ENCODE measurements around the gene COX6A2. TPM values are rescaled to one million over a fixed set of nuclear protein-coding genes. Genes with fewer than 3 reads are reported as not detected.

COX6A2 gene
- total RNA-seq, 4 donors from 2014 or later: 597 to 1,192 (median 930) TPM

DNA sequence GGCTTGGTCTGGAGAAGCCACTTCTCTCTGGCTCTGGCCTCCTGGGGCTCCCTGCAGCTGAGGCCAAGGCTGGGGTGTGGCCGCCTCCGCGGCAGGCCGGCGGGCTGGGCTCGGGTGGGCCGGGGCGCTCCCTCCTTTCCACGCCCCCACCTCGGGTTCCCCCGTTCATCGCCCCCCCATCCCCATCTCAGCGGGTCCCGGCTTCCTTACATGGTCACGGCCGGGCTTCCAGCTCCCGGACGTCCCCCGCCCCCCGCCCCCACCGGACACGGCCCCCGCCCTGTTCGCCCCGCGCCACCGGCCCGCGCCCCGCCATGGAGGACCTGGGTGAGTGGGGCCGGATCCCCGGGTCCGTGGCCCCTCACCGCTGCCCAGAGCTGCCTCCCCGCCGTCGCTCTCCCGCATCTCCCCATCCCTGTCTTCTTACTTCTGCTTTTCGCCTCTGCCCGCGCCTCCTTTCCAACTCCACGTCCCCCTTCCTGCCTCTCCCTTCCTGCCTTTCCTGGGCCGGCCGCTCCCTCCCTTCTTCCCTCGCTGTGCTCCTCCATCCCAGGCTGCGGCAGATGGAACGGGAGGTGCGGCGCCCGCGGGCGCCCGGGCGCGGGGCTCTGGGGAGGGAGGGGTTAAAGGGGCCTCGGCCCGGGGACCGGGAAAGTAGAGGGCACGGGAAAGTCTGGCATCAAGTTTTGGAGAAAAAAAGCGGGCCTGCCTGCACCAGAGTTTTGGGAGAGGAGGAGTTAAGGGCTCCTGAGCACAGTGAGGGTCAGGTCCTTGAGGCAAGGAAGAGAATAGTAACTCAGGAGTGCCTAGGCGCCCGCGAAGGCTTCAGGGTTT lies 43.9 kb upstream of the COX6A2 start, which contains the start of gene TGFB1I1:
TGFB1I1 (plus strand) TSS at position 278 of the 834 bp plus-strand sequence; CDS start at position 315, 37 bp downstream.
- H3K9me3 ChIP-seq: no peaks in the 10 kb centered on the region
- in situ Hi-C loops (cut with MboI; ENCODE audit: low sequenced_read_pairs in 4 of 4) (no loop called here), intact Hi-C loops (cut with DNase I; ENCODE audit: low total_unique reads) (loop anchor here (2.0 to 5.0 kb wide), 3 partner anchors 37 to 400 kb away; partner anchors contain the start of genes RUSF1 and ZNF267)
- H3K4me3 ChIP-seq: peak within 1 kb of the TSS; percentile 63 to 76 (median 67)
- TF ChIP-seq, protein P1, sequence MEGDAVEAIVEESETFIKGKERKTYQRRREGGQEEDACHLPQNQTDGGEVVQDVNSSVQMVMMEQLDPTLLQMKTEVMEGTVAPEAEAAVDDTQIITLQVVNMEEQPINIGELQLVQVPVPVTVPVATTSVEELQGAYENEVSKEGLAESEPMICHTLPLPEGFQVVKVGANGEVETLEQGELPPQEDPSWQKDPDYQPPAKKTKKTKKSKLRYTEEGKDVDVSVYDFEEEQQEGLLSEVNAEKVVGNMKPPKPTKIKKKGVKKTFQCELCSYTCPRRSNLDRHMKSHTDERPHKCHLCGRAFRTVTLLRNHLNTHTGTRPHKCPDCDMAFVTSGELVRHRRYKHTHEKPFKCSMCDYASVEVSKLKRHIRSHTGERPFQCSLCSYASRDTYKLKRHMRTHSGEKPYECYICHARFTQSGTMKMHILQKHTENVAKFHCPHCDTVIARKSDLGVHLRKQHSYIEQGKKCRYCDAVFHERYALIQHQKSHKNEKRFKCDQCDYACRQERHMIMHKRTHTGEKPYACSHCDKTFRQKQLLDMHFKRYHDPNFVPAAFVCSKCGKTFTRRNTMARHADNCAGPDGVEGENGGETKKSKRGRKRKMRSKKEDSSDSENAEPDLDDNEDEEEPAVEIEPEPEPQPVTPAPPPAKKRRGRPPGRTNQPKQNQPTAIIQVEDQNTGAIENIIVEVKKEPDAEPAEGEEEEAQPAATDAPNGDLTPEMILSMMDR (IDR thresholded peaks at IDR 0.05 in 4 of 5, conservative IDR thresholded peaks at IDR 0.05 in 1 of 5): no peak
- TF ChIP-seq POLR2A (IDR thresholded peaks at IDR 0.05): peak in 1 of 2 donors; percentile 7
- peak within 1 kb of the TSS; percentile 83 to 89 (median 87) for H3K27ac ChIP-seq
- DNase-seq (no peak), ATAC-seq (peak in 1 of 2 donors; percentile 34)
- H3K27me3 ChIP-seq: peaks cover 4 to 17% (median 5%) of the 10 kb centered on the region in 3 donors
- H3K36me3 ChIP-seq: peaks cover 0 to 2% of the 10 kb centered on the region in 2 donors
- H3K4me1 ChIP-seq: peaks cover 0 to 11% of the 10 kb centered on the region in 2 donors

DNA sequence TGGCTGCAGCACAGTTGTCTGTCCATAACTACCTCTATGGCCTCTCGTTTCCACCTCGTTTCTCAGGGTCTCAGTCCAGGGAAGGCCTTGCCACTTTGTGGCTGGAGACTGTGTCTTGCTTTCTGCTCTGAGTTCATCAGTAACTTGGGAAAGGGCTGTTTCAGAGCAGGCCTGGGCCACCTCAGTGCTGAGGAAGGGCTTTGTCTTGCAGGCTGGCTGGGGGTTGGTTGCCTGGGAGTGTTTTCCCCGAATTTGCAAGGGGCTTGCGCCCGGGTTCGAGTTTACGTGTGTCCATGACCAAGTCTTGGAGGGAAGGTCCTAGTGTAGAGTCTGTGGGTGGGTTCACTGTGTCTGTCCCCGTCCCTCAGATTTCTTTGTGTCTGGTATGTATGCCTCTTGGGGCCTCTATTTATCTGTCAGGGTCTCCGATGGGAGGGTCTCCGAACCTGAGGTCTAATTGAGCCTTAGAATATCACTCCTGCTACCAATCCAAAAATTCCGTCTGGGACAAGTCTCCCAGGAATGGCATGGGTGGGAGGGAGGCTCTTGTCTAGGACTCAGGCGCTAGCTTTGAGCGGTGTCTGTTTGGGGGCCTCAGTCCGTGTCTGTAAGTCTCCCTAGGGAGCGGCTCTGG lies 43.2 kb upstream of the COX6A2 start:
- Histone ChIP-seq H3K36me3 (peaks cover 0 to 10% of the 10 kb centered on the region in 2 donors), H3K27ac (peak overlapping the region; percentile 83 to 89 (median 87)), H3K9me3 (no peaks in the 10 kb centered on the region), H3K27me3 (peaks cover 0 to 9% (median 5%) of the 10 kb centered on the region in 3 donors), H3K4me3 (peak overlapping the region; percentile 63 to 76 (median 67)), H3K4me1 (peaks cover 0 to 11% of the 10 kb centered on the region in 2 donors)
- no peak for TF ChIP-seq POLR2A (IDR thresholded peaks at IDR 0.05)
- TF ChIP-seq, protein P1 (IDR thresholded peaks at IDR 0.05 in 4 of 5, conservative IDR thresholded peaks at IDR 0.05 in 1 of 5): no peak
- ATAC-seq (no peak), DNase-seq (no peak)
- intact Hi-C loops (cut with DNase I; ENCODE audit: low total_unique reads): loop anchor here (5.0 kb wide), 2 partner anchors 241 to 401 kb away; partner anchors contain the start of gene ZNF267
- in situ Hi-C loops (cut with MboI; ENCODE audit: low sequenced_read_pairs in 4 of 4): no loop called here

DNA sequence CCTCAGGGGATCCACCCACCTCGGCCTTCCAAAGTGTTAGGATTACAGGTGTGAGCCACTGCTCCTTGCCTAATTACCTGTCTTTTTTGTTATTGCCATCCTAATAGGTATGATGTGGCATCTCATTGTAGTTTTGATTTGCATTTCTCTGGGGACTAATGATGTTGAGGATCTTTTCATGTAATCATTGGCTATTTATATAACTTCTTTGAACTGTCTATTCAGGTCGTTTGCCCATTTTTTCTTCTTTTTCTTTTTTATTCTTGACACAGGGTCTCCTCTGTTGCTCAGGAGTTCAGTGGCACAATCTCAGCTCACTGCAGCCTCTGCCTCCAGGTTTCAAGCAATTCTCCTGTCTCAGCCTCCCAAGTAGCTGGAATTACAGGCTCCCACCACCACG lies 42.5 kb upstream of the COX6A2 start:
- no peaks in the 10 kb centered on the region for H3K9me3 ChIP-seq
- DNase-seq (no peak), ATAC-seq (no peak)
- intact Hi-C loops (cut with DNase I; ENCODE audit: low total_unique reads) (loop anchor here (5.0 kb wide), 2 partner anchors 242 to 402 kb away; partner anchors contain the start of gene ZNF267), in situ Hi-C loops (cut with MboI; ENCODE audit: low sequenced_read_pairs in 4 of 4) (no loop called here)
- H3K36me3 ChIP-seq: peaks cover 0 to 17% of the 10 kb centered on the region in 2 donors
- peaks cover 0 to 5% (median 3%) of the 10 kb centered on the region in 3 donors for H3K27me3 ChIP-seq
- H3K4me3 ChIP-seq: no peak overlapping the region
- H3K4me1 ChIP-seq: peaks cover 0 to 11% of the 10 kb centered on the region in 2 donors
- TF ChIP-seq, protein P1 (IDR thresholded peaks at IDR 0.05 in 4 of 5, conservative IDR thresholded peaks at IDR 0.05 in 1 of 5): no peak
- TF ChIP-seq POLR2A (IDR thresholded peaks at IDR 0.05): no peak
- peak overlapping the region; percentile 83 to 89 (median 87) for H3K27ac ChIP-seq

DNA sequence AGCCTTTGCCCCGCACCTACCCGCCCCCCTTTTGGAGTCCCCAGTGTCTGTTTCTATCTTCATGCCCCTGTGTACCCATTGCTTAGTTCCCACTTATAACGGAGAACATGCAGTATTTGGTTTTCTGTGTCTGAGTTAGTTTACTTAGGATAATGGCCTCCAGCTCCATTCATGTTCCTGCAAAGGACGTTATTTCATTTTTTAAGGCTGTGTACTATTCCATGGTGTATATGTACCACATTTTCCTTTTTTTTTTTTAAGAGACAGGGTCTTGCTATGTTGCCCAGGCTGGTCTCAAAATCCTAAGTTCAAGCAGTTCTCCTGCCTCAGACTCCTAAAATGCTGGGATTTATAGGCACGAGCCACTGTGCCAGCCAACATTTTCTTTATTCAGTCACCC lies 39.7 kb upstream of the COX6A2 start:
- in situ Hi-C loops (cut with MboI; ENCODE audit: low sequenced_read_pairs in 4 of 4) (no loop called here), intact Hi-C loops (cut with DNase I; ENCODE audit: low total_unique reads) (no loop called here)
- peaks cover 0 to 4% (median 3%) of the 10 kb centered on the region in 3 donors for H3K27me3 ChIP-seq
- ATAC-seq (no peak), DNase-seq (no peak)
- peaks cover 0 to 43% of the 10 kb centered on the region in 2 donors for H3K36me3 ChIP-seq
- H3K4me1 ChIP-seq: peaks cover 0 to 11% of the 10 kb centered on the region in 2 donors
- H3K9me3 ChIP-seq: no peaks in the 10 kb centered on the region
- no peak overlapping the region for H3K4me3 ChIP-seq
- no peak overlapping the region for H3K27ac ChIP-seq
- TF ChIP-seq, protein P1 (IDR thresholded peaks at IDR 0.05 in 4 of 5, conservative IDR thresholded peaks at IDR 0.05 in 1 of 5): no peak
- TF ChIP-seq POLR2A (IDR thresholded peaks at IDR 0.05): no peak
